HepG2 (cell line): ENCODE measurements around the gene CPEB4. TPM values are rescaled to one million over a fixed set of nuclear protein-coding genes. Genes with fewer than 3 reads are reported as not detected.
A peak's percentile ranks its signal among the peaks of the same experiment; 100 is the strongest.

Experiments
- ATAC-seq: fragments of 200-7000 bp; cut with Tn5 transposase; 3 replicates; pipeline ENCODE4 v1.9.1; 2020; ENCODE audit warnings: mild to moderate bottlenecking, moderate library complexity
- BruUV-seq: library from RNA; stranded (reverse); fragments of 400-500 nt; replicated peaks from 2 replicates; lab custom pipeline; 2021; lab: Mats Ljungman, UMichigan
- CTCF ChIA-PET: fragments of 300-600 bp; formaldehyde crosslinking; extraction: SDS; loops from one replicate; lab custom pipeline; 2021; ENCODE audit warnings: low total read pairs, inconsistent platforms, low intra/inter-chr PET ratio; lab: Yijun Ruan, JAX
- POLR2A ChIA-PET: fragments of 350-600 bp; sonication (Branson Sonifier 250); formaldehyde crosslinking; loops from one replicate; lab custom pipeline; 2020; ENCODE audit warnings: antibody characterized with exemption, inconsistent platforms; lab: Yijun Ruan, JAX
- DNase-seq: peaks from one replicate; pipeline ENCODE4 v3.0.0-alpha.2; 2015; ENCODE audit warnings: low spot score
- FAIRE-seq: peaks from 3 replicates; lab custom pipeline; 2011; peaks lifted over from hg19 to GRCh38; lab: Jason Lieb, UNC
- H2AFZ ChIP-seq: one replicate; pipeline ENCODE4 v1.6.1; 2011; ENCODE audit warnings: low read length, inconsistent platforms
- H3K27ac ChIP-seq: fragments of 300-600 bp; 3 replicates; pipeline ENCODE4 v1.8.0; 2011; ENCODE audit warnings: mixed run types, mild to moderate bottlenecking, mixed read lengths, low read length, inconsistent platforms; ENCODE audit not compliant: insufficient read depth; ENCODE audit errors: extremely low read length
- H3K27me3 ChIP-seq, 2 experiments: fragments of 200-600 bp in 1 of 2; 2 replicates in 1 of 2; 3 replicates in 1 of 2; pipeline versions ENCODE4 v1.6.0 to v1.8.0; 2011; ENCODE audit warnings: low read length in 2 of 2, mild to moderate bottlenecking in 2 of 2, moderate library complexity in 2 of 2, inconsistent platforms in 1 of 2; ENCODE audit not compliant: insufficient read depth in 2 of 2, control insufficient read depth in 1 of 2
- H3K36me3 ChIP-seq, 2 experiments: fragments of 200-600 bp in 1 of 2; replicated peaks in 1 of 2; 2 replicates in 1 of 2; 3 replicates in 1 of 2; pipeline versions ENCODE4 v1.5.1 to v1.8.0; 2011; ENCODE audit warnings: low read length in 2 of 2, inconsistent platforms in 1 of 2; ENCODE audit not compliant: insufficient read depth in 2 of 2, control insufficient read depth in 1 of 2
- H3K4me1 ChIP-seq: 2 replicates; pipeline ENCODE4 v1.5.1; 2012; ENCODE audit warnings: low read length, inconsistent platforms; ENCODE audit not compliant: insufficient read depth
- H3K4me2 ChIP-seq: 2 replicates; pipeline ENCODE4 v1.6.0; 2011; ENCODE audit warnings: low read depth, low read length, inconsistent platforms
- H3K4me3 ChIP-seq, 3 experiments: fragments of 200-600 bp in 1 of 3; sonication (generic), shearing (Covaris generic) in 1 of 3; replicated peaks in 1 of 3; 2 replicates each; pipeline ENCODE4 v1.5.1; 2011 to 2016; ENCODE audit warnings: low read length in 3 of 3, inconsistent platforms in 2 of 3, low read depth in 2 of 3, mild to moderate bottlenecking in 2 of 3, control low read depth in 1 of 3, mixed read lengths in 1 of 3; ENCODE audit not compliant: insufficient read depth in 1 of 3
- H3K79me2 ChIP-seq: one replicate; pipeline ENCODE4 v1.6.1; 2011; ENCODE audit warnings: low read length, inconsistent platforms; ENCODE audit not compliant: insufficient read depth
- H3K9ac ChIP-seq: 2 replicates; pipeline ENCODE4 v1.6.0; 2011; ENCODE audit warnings: mild to moderate bottlenecking, low read depth, low read length, inconsistent platforms; ENCODE audit not compliant: insufficient read depth
- H3K9me3 ChIP-seq: 2 replicates; pipeline ENCODE4 v1.5.1; 2012; ENCODE audit warnings: mild to moderate bottlenecking, low read length
- H4K20me1 ChIP-seq: 2 replicates; pipeline ENCODE4 v1.6.0; 2011; ENCODE audit warnings: inconsistent platforms, mild to moderate bottlenecking, low read length, moderate library complexity; ENCODE audit not compliant: insufficient read depth
- ADNP ChIP-seq: sonication (generic); formaldehyde crosslinking; IDR thresholded peaks from 2 replicates; pipeline ENCODE4 v1.4.0; 2020; ENCODE audit warnings: missing genetic modification reagents
- BHLHE40 ChIP-seq: IDR thresholded peaks from 2 replicates; pipeline ENCODE4 v1.6.1; 2011; ENCODE audit warnings: low read length, improper control_type of control experiment
- HMGXB3 ChIP-seq: sonication (generic); formaldehyde crosslinking; IDR thresholded peaks from 2 replicates; pipeline ENCODE4 v1.4.0; 2020; ENCODE audit warnings: missing genetic modification reagents, borderline replicate concordance
- KLF13 ChIP-seq: sonication (generic); formaldehyde crosslinking; IDR thresholded peaks from 2 replicates; pipeline ENCODE4 v1.4.0; 2020; ENCODE audit warnings: mild to moderate bottlenecking, missing genetic modification reagents
- KMT2B ChIP-seq: IDR thresholded peaks from 2 replicates; pipeline ENCODE4 v1.6.1; 2016; ENCODE audit warnings: missing genetic modification reagents, missing compliant biosample characterization
- MAF1 ChIP-seq: sonication (generic); formaldehyde crosslinking; IDR thresholded peaks from 2 replicates; pipeline ENCODE4 v1.5.0; 2020; ENCODE audit warnings: missing genetic modification reagents, borderline replicate concordance
- POLR2A ChIP-seq, 2 experiments: IDR thresholded peaks; 2 replicates each; pipeline ENCODE4 v1.6.1; 2011; ENCODE audit warnings: low read depth in 2 of 2, low read length in 2 of 2, mild to moderate bottlenecking in 1 of 2, moderate library complexity in 1 of 2; ENCODE audit not compliant: insufficient read depth in 1 of 2
- POLR2AphosphoS5 ChIP-seq: IDR thresholded peaks from 2 replicates; pipeline ENCODE4 v1.6.1; 2012; ENCODE audit warnings: low read depth, low read length
- PRDM10 ChIP-seq: sonication (generic); formaldehyde crosslinking; IDR thresholded peaks from 2 replicates; pipeline ENCODE4 v1.4.0; 2020; ENCODE audit warnings: low read depth, missing genetic modification reagents
- SIN3A ChIP-seq: IDR thresholded peaks from 2 replicates; pipeline ENCODE4 v1.6.1; 2011; ENCODE audit warnings: low read depth, mild to moderate bottlenecking, control low read depth, low read length, borderline replicate concordance
- TAF1 ChIP-seq: sonication (generic); formaldehyde crosslinking; IDR thresholded peaks from 2 replicates; pipeline ENCODE4 v1.4.0; 2020; ENCODE audit warnings: missing genetic modification reagents
- ZNF598 ChIP-seq: sonication (generic); formaldehyde crosslinking; IDR thresholded peaks from 2 replicates; pipeline ENCODE4 v1.5.1; 2020; ENCODE audit warnings: mild to moderate bottlenecking, missing genetic modification reagents, borderline replicate concordance
- WGBS: methylation state at CpG from one replicate; pipeline ENCODE4 v1.1.6; 2017; ENCODE audit warnings: low lambda C conversion rate; 5-methylcytosine and 5-hydroxymethylcytosine counted together
- in situ Hi-C: cut with HindIII; loops from 2 replicates; pipeline ENCODE4 v1.10.0; 2017; ENCODE audit warnings: low pct_unique_long_range_greater_than_20kb; ENCODE audit not compliant: extremely low pct_ligation_motif_present
- intact Hi-C: fragments of 100-400 bp; cut with micrococcal nuclease; formaldehyde crosslinking; loops from one replicate; pipeline ENCODE4 v1.10.0; 2022; ENCODE audit not compliant: unreplicated experiment
- polyA plus RNA-seq, 8 experiments: library from polyadenylated mRNA; depleted of rRNA in 3 of 8; stranded (reverse) in 7 of 8; unstranded in 1 of 8; fragments of >200 nt; fragmentation: Illumina TruSeq in 4 of 8; extraction: Trizol in 4 of 8; gene quantifications; 2 replicates each; pipeline versions ENCODE4 v1.2.1 to v1.2.3, GENCODE V29; 2011 to 2016; ENCODE audit warnings: low read depth in 4 of 8, missing spikeins in 1 of 8, mixed read lengths in 1 of 8; ENCODE audit not compliant: insufficient read depth in 1 of 8
- total RNA-seq, 5 experiments: library from RNA; depleted of rRNA; stranded (reverse); fragments of >200 nt; fragmentation: Illumina TruSeq; extraction: Trizol; gene quantifications; 2 replicates each; pipeline ENCODE4 v1.2.3, GENCODE V29; 2016; ENCODE audit warnings: low read depth in 1 of 5
- TF ChIP-seq, protein P1 (sequence below): sonication (generic); formaldehyde crosslinking; conservative IDR thresholded peaks from 2 replicates; pipeline ENCODE4 v1.8.1; 2023; ENCODE audit warnings: missing genetic modification reagents

The CPEB4 gene
- total and polyA plus RNA-seq, 2 of the 13 experiments (the other 11 are each of a cell fraction or from before 2014, with no cell fraction given): 7.7 to 26.7 TPM

DNA sequence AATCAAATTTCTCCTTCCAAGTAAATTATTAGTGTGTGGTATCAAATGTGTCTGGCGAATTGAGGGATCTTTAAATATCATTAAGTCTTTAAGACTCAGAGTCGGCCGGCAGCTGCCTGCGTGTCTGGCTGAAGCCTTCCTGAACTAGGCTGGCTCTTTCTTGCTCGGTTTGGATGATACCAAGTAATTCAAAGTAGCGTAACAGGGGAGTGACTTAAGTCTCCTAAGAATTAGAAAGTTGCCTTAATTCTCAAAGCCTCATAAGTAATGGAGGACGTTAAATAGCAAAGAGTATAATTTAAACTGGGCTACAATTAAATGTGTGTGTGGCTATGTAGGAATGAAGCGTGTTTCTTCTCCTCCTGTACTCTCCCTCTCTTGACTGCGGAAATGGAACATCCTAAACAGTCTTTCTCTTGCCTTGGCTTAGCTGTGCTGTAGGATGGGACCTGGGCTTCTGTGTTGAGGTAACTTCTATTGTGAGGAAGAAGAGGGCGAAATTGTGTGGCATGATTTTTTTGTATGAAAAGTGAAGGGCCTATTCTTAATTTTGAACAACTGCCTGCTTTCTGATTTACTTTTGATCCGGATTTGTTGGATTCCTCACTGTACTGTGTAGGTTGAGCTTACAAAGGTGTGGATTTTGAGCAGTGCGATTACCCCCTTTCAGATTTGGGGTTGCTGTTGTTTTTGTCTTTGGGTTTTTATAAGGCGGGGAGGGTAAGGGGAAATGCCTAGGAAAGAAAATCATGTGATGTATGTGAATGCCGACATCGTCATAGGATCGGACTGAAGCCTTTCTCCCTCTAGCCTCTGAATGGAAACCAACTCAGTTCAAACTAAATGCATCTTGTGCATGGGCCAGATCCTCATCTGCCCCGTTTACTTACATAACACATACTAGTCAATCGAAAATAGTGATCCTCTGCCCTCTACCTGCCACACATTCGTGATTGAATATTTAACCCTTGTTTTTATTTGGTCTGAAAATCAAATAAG, 29.9 kb downstream of the CPEB4 start:
- peak overlapping the region; percentile 40 for H3K9ac ChIP-seq
- peaks cover 20% of the 10 kb centered on the region for H3K79me2 ChIP-seq
- intact Hi-C loops (no loop called here), in situ Hi-C loops (no loop called here)
- peaks cover 54% of the 10 kb centered on the region for H3K4me1 ChIP-seq
- H4K20me1 ChIP-seq: no peaks in the 10 kb centered on the region
- FAIRE-seq (no peak), ATAC-seq (peak; percentile 81), DNase-seq (peak; percentile 37)
- 78% methylated on average over 19 of the region's 19 CpGs for WGBS
- BruUV-seq: TSS peak; percentile 40
- peak overlapping the region; percentile 55 for H3K4me2 ChIP-seq
- H3K9me3 ChIP-seq: no peaks in the 10 kb centered on the region
- no peaks in the 10 kb centered on the region for H3K27me3 ChIP-seq
- peak overlapping the region; percentile 31 to 47 (median 32); a peak in 5 of 6 replicates for H3K4me3 ChIP-seq
- H3K36me3 ChIP-seq: peaks cover 2 to 14% of the 10 kb centered on the region in 2 experiments; a peak in 4 of 5 replicates
- ChIA-PET POLR2A (no interaction called here), CTCF (no interaction called here)
- no peak overlapping the region for H2AFZ ChIP-seq
- H3K27ac ChIP-seq: peak overlapping the region; percentile 61
- no peak for TF ChIP-seq SIN3A
- TF ChIP-seq, protein P1, sequence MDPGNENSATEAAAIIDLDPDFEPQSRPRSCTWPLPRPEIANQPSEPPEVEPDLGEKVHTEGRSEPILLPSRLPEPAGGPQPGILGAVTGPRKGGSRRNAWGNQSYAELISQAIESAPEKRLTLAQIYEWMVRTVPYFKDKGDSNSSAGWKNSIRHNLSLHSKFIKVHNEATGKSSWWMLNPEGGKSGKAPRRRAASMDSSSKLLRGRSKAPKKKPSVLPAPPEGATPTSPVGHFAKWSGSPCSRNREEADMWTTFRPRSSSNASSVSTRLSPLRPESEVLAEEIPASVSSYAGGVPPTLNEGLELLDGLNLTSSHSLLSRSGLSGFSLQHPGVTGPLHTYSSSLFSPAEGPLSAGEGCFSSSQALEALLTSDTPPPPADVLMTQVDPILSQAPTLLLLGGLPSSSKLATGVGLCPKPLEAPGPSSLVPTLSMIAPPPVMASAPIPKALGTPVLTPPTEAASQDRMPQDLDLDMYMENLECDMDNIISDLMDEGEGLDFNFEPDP: 0 out of 2 replicates have a peak, but pooled peaks have one; percentile 33
- TF ChIP-seq HMGXB3 (CRISPR knock-in tag): 0 out of 2 replicates have a peak, but pooled peaks have one; percentile 36
- TF ChIP-seq KLF13 (CRISPR knock-in tag): no peak
- no peak for TF ChIP-seq ZNF598 (CRISPR knock-in tag)
- peak; percentile 41; the same call in 1 of the 2 replicates for TF ChIP-seq BHLHE40
- 0 out of 2 replicates have a peak, but pooled peaks have one; percentile 19 for TF ChIP-seq KMT2B (CRISPR knock-in tag)
- TF ChIP-seq MAF1 (CRISPR knock-in tag): no peak
- peak; percentile 19; the same call in 1 of the 2 replicates for TF ChIP-seq TAF1 (CRISPR knock-in tag)
- TF ChIP-seq PRDM10: peak; percentile 99
- TF ChIP-seq POLR2AphosphoS5: 0 out of 2 replicates have a peak, but pooled peaks have one; percentile 42
- TF ChIP-seq ADNP (CRISPR knock-in tag): no peak
- peak in 1 of 2 experiments; percentile 29; a peak in 1 of 4 replicates for TF ChIP-seq POLR2A (IDR thresholded peaks at IDR 0.05; ENCODE audit: insufficient read depth in 1 of 2, low read depth in 2 of 2, low read length in 2 of 2)
